Activated T-cell treated with anti-CD3 and anti-CD28 coated beads for 4 hours (primary cell): ENCODE results near the gene IRX5.

Experiments used
- DNase-seq: peaks from one replicate; pipeline ENCODE4 v3.0.0-alpha.2; 2020

Gene IRX5

DNA sequence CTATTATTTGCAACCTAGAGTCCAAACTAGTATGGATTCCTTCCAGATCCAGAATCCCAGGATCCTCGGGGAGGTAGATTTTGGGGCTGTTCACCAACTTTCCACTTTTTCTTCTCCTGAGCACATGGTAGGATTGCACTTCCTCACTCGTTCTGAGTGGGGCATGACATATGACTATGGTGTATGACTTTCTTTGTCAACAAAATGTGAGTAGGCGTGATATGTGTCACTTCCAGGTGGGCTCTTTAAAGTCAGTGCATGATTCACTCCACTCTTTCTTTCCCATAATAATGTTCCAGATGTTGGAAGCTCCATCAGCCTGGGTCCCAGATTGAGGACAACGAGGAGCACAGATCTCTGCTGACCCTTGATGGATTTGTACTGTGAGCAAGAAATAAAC lies 21.5 kb downstream of the IRX5 start:
- DNase-seq: no peak

DNA sequence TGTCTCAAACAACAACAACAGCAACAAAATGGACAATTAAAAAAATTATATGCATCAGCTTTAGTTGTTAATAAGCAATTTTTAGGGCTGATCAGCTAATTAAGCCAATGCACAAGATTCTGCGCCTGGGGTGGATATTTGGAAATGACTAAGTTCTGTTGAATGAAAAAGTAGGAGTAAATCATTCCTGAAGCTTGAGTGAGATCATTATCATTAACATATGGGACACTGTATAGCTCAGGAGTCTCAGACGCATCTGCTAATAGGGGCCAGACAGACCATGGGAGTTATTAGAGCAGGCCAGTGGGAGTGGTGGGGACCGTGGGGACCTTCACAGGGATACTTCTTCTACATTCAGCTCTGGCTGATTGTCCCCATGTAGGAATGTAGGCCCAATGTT lies 22.8 kb downstream of the IRX5 start:
- DNase-seq: no peak

- no peak for DNase-seq
These were observed 23.6 kb downstream of the IRX5 start for GRCh38 chr16:54954220-54954619.

DNA sequence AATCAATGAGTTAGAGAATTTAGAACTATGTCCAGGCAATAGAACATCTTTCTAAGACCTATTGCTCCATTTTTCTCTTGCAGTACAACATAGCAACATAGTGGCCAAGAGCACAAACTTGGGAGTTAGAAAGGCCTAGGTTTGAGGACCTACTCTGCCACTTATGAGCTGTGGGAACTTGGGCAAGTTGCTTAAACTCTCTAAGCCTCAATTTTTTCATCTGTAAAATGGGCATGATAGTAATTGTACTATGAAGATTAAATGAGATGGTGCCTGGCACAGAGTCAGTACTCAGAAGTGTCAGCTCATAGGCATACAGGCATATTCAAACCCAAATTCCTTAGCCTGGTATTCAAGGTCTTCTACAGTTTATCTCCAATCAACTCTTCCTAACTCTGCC lies 25.1 kb downstream of the IRX5 start:
- no peak for DNase-seq

GRCh38 chr16:54957403-54958166 lies 26.9 kb downstream of the IRX5 start:
- no peak for DNase-seq

DNA sequence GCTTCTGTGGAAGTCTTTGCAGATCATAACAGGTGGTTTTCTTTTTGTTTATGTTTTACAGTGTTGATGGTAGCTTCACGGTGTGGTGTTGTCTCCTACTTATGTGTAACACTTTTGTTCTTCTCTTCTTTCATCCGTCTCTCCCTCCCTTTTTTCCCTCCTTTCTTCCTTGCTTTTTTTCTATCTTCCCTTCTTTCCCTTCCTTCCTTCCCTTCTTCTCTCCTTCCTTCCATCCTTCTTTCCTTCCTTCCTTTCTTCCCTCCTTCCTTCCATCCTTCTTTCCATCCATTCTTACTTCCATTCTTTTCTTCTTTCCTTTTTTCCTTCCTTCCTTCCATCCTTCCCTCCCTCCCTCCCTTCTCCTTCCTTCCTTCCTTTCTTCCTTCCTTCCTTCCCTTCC lies 31.4 kb downstream of the IRX5 start:
- DNase-seq: no peak

DNA sequence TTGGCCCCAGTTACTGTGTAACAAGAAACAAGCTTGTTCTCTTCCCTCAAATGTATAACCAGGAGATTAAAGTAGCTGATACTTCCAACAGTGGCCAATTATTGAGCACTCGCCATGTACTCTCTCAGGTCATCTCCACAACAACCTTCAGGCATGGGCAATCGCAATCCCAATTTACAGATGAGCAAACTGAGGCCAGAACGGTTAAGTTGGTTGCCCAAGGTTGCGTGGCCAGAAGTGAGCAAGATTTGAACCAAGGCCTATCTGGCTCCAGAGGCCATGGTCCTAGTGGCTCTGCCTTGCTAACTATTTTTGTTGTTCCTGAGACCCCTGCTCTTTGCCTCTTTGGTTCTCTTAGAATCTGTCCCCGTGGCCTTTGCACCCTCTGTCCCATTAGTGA lies 33.6 kb downstream of the IRX5 start:
- DNase-seq: no peak

DNA sequence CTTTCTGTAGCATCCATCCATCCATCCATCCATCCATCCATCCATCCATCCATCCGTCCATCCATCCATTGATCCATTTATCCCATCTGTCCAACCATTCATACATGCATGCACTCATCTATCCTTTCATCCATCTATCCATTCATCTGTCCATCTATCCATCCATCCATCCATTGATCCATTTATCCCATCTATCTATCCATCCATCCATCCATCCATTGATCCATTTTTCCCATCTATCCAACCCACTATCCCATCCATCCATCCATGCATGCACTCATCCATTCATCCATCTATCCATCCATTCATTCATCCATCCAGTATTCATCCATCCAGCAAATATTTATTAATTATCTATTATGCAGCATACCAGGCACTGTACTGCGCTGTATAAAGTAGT lies 34.8 kb downstream of the IRX5 start:
- DNase-seq: no peak

DNA sequence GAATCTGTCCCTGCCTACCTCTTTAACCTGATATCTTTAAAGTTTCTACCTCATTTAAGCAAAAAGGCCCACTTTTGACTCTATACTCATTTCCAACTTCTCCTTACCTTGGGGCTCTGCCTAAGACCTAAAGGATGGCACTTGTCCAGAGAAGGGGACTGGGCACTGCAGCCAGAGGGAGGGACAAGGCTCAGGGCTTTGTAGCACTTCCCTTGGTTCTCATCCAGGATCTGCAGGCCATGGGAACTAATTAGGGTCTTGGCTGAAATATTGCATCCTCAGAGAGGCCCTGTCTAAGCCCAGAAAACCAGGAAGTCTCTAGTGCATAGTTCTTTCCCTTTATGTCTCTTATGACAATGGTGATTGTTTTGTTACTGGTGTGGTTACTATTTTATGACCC lies 37.3 kb downstream of the IRX5 start:
- DNase-seq: no peak

- DNase-seq: no peak
These were observed 38.1 kb downstream of the IRX5 start for GRCh38 chr16:54968784-54969183.

GRCh38 chr16:54970016-54970415 lies 39.4 kb downstream of the IRX5 start:
- DNase-seq: no peak

DNA sequence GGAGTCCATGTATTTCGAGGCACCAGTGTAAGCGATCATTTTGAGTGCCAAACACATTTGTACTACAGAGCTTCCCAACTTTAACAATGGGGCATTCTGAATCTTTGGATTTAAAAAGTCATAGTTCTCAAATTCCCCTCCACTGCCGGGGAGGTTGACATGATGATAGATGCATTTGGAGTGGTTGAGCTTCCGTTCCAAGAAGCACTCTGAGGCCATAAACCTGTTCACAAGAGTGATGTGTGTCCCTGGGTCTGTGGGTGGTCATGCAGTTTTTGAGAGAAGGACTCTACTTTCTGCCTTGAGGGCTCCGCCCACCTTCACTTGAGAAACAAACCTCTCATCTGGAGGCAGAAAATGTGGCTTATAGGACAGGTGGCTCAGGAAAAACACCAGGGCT lies 43.7 kb downstream of the IRX5 start:
- DNase-seq: no peak

DNA sequence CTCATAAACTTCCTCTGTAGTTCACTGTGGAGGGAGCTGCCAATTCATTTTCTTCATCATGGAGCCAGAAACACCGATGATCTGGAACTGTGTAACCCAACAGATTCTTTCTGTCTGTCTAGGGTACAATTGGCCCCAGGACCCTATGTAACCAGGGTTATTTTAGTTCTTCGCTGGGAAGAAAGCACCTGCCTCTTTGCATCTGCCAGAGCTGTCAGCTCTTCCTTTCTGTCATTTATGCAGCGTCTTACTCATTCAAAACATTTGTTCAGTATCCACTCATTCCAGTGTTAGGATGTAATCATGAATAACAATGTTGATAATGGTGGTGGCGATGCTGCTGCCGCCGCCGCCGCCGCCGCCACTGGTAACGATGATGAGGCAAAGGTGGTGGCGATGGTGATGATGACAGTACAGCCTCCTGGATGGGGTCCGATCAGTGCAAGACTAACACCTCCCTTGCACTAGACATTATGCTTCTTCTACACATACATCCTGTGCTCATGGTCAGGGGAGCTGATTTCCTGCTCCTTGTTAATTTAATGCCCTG lies 46.1 kb downstream of the IRX5 start:
- no peak for DNase-seq

- DNase-seq: no peak
These were observed 46.5 kb downstream of the IRX5 start for GRCh38 chr16:54977211-54977610.

- no peak for DNase-seq
These were observed 50.2 kb downstream of the IRX5 start for GRCh38 chr16:54980821-54981220.
